ENCODE results near the gene KCNQ1. TPM values are rescaled to one million over a fixed set of nuclear protein-coding genes. Genes with fewer than 3 reads are reported as not detected.

The KCNQ1 gene
- total and polyA plus RNA-seq, 7 donors = 1.1 to 25.2 (median 3.8) TPM

GRCh38 chr11:2537010-2537705, 92.3 kb downstream of the KCNQ1 start:
- peak; percentile 15 for DNase-seq
- Histone ChIP-seq H3K4me3 (no peak overlapping the region), H3K4me1 (peaks cover 0 to 21% (median 17%) of the 10 kb centered on the region in 4 donors), H3K9me3 (no peaks in the 10 kb centered on the region), H3K27me3 (no peaks in the 10 kb centered on the region), H3K27ac (no peak overlapping the region), H3K36me3 (no peaks in the 10 kb centered on the region)
- intact Hi-C loops (cut with DNase I) = no loop called here
- WGBS, 2 donors = 92 to 95% methylated on average over 9 of the region's 9 CpGs
- TF ChIP-seq POLR2A (IDR thresholded peaks at IDR 0.05) (no peak), EP300 (IDR thresholded peaks at IDR 0.05) (no peak), CTCF (IDR thresholded peaks at IDR 0.05) (no peak), POLR2AphosphoS5 (IDR thresholded peaks at IDR 0.05) (no peak)

DNA sequence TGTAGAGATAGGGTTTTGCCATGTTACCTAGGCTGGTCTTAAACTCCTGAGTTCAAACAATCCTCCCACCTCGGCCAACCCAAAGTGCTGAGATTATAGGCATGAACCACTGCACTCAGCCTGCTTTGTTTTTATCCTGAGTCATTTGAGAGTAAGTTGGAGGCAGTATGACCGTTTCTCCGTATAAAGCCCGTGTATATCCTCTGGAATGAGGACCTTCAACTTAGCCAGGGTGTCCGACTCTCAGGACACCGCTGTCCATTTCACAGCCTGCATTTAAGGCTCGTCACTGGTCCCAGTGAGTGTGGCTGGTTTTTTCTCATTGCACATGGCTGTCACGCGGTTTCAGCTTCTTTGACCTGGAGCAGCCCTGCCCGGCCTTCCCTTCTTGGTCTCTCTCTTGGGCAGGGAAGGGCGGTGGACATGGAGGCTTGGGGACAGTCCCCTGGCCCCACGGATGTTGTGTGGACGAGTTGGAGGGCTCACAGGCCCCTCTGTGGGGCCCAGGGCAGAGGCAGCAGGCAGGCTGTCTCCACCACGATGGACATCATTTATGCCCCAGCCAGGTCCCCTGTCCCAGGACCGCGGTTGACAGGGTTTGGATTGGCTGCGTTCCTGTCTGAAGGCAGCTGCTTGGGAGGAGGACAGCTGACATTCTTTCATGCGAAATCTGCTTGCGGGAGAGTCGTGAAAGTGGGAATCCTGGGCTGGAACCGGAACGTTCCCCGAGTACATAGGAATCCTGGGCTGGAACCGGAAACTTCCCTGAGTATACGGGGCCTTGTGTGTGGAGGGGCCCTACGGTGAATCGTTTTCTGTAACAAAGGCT, 93.3 kb downstream of the KCNQ1 start:
- intact Hi-C loops (cut with DNase I) = no loop called here
- no peak for TF ChIP-seq POLR2AphosphoS5 (IDR thresholded peaks at IDR 0.05)
- no peak for TF ChIP-seq POLR2A (IDR thresholded peaks at IDR 0.05)
- TF ChIP-seq CTCF (IDR thresholded peaks at IDR 0.05) = no peak
- TF ChIP-seq EP300 (IDR thresholded peaks at IDR 0.05) = no peak
- no peak overlapping the region for H3K27ac ChIP-seq
- H3K9me3 ChIP-seq = no peaks in the 10 kb centered on the region
- 89 to 91% methylated on average over 27 of the region's 27 CpGs for whole genome bisulfite sequencing, 2 donors
- H3K4me1 ChIP-seq = peaks cover 0 to 14% (median 11%) of the 10 kb centered on the region in 4 donors
- H3K27me3 ChIP-seq = no peaks in the 10 kb centered on the region
- no peaks in the 10 kb centered on the region for H3K36me3 ChIP-seq
- no peak overlapping the region for H3K4me3 ChIP-seq
- DNase-seq = peak; percentile 48

GRCh38 chr11:2538951-2539350, 94.1 kb downstream of the KCNQ1 start:
- WGBS, 2 donors = 95 to 96% methylated on average over 12 of the region's 12 CpGs
- no peaks in the 10 kb centered on the region for H3K27me3 ChIP-seq
- H3K27ac ChIP-seq = no peak overlapping the region
- no peak for TF ChIP-seq POLR2AphosphoS5 (IDR thresholded peaks at IDR 0.05)
- TF ChIP-seq POLR2A (IDR thresholded peaks at IDR 0.05) = no peak
- TF ChIP-seq CTCF (IDR thresholded peaks at IDR 0.05) = no peak
- TF ChIP-seq EP300 (IDR thresholded peaks at IDR 0.05) = no peak
- H3K4me1 ChIP-seq = peaks cover 0 to 5% (median 2%) of the 10 kb centered on the region in 4 donors
- DNase-seq = peak; percentile 46
- intact Hi-C loops (cut with DNase I) = no loop called here
- no peaks in the 10 kb centered on the region for H3K9me3 ChIP-seq
- H3K36me3 ChIP-seq = no peaks in the 10 kb centered on the region
- no peak overlapping the region for H3K4me3 ChIP-seq

- H3K4me3 ChIP-seq = no peak overlapping the region
- no peak overlapping the region for H3K27ac ChIP-seq
- no peaks in the 10 kb centered on the region for H3K27me3 ChIP-seq
- TF ChIP-seq POLR2AphosphoS5 (IDR thresholded peaks at IDR 0.05) = no peak
- TF ChIP-seq CTCF (IDR thresholded peaks at IDR 0.05) = no peak
- no peak for TF ChIP-seq POLR2A (IDR thresholded peaks at IDR 0.05)
- TF ChIP-seq EP300 (IDR thresholded peaks at IDR 0.05) = no peak
- H3K4me1 ChIP-seq = no peaks in the 10 kb centered on the region
- no peaks in the 10 kb centered on the region for H3K9me3 ChIP-seq
- DNase-seq = peak; percentile 55
- no peaks in the 10 kb centered on the region for H3K36me3 ChIP-seq
- 90 to 93% methylated on average over 34 of the region's 34 CpGs for WGBS, 2 donors
- intact Hi-C loops (cut with DNase I) = no loop called here
Observed at GRCh38 chr11:2539371-2540222, 94.8 kb downstream of the KCNQ1 start.

Data from sigmoid colon (tissue), 7 donors.